CMK (cell line): ENCODE measurements around the gene ESPNL.
"Not testable (repeated sequence)": the region's sequence is repeated elsewhere in the genome, so short reads cannot be mapped to it uniquely, and the experiment has no call there.

Experiments
- DNase-seq: peaks from one replicate; pipeline ENCODE4 v3.0.0-alpha.2; 2010; ENCODE audit warnings: low read depth

The ESPNL gene

DNA sequence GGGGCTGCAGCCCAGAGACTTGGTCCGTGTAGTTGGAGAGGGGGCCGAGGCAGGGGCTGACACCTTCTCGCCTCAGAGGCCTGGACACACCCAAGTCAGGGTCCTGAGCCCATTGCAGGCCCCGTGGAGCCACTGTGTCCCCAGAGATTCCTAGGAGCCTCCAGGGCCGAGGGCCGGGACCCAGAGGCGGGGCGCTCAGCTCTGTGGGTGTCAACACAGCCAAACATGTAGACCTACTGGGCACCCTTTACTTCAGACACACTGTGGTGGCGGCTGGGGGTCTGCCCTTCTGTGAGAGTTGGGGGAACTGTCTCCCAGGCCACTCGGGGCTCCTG lies 459 bp upstream of the ESPNL start:
- no peak for DNase-seq

DNA sequence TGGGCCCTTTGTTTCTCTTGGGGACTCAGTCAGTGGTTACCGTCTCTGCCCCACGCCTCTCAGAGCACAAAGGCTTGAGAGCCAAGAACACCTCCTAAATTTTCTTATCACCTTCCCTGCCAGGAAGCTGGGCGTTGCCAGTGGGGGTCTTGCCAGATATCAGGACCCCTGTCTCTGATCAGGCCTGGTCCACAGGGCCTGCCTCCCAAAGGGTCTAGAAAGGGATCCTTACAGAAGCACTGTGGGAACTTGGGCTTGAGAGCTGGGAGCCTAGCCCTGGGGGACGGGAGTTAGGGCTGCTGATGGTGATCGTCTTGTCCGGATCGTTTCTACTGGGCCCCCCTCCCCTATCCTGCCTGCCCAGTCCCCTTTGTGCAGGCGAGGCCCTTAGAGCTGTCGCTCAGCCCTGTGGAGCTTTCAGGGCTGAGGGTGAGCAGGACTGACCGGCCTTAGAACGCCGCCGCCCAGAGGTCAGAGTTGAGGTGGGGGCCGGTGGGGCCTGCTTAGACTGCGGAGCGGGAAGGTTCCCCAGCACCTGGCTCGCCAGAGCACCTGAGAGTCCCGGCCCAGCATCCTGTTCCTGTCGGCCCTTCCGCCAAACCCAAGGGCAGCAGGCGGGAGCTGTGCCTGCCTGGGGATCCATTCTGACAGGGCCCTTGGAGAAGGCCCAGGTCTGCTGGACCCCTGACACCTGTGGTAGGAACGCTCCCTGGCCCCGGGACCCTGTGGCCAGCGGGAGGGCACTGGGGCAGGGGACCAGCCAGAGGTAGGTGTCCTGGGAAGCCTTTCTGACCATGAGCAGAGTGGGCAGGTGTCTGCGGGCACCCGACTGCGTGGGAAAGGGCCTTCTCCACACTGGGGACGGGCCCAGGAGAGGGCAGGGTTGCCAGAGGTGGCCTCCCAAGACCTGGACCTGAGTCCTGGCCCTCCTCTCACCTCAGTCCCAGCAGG lies 956 bp downstream of the ESPNL start:
- no peak for DNase-seq

DNA sequence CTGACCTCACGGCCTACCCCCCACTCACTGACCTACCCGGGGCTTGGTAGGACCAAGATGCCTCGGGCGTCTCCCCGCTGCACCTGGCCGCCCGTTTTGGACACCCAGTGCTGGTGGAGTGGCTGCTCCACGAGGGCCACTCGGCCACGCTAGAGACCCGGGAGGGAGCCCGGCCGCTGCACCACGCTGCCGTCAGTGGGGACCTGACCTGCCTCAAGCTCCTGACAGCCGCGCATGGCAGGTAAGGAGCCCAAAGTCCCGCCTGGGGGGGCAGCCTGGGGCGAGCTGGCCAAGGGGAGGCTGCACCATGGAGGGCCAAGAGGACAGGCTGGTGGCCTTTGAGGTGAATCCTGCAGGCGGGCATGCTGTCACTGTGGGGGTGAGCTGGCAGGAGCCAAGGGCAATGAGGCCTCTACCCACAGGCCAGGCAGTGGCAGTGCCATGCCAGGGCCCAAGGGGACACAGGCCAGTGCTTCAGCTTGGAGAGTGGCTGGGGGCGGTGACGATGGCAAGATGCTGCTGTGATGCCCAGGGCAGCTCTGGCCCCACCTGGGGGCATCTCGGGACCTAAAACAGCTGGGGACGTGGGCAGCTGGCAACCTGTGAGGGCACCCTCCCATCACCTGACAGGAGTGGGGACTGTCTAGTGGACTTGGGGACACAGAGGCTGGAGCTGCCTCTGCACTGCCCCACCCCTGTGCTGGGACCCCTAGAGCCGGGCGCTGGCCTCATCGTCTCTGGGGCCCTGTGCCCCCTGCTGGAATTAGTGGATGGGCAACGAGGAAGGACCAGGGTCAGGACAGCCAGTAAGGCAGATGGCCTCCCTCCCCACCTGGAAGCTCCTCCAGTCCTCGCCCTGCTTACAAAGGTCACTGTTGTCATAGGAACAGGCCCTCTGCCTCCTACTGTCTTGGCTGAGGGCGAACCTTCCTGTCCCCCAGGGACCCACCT lies 2.0 kb downstream of the ESPNL start:
- no peak for DNase-seq

DNA sequence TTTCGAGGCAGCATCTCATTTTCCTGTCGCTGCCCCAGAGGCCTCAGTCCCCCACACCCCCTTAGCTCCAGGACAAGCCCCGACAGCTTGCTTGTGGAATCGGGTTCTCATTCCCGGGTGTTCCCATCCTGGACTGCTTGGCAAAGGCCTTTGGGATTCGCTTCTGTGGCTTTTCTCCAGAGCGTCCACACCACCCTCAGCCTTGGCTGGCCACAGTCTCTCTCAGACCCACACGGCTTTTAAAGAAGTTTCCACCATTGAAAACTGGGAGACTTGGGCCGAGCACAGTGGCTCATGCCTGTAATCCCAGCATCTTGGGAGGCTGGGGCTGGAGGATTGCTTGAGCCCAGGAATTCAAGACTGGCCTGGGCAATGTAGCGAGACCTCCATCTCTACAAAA lies 2.7 kb downstream of the ESPNL start:
- no peak for DNase-seq

DNA sequence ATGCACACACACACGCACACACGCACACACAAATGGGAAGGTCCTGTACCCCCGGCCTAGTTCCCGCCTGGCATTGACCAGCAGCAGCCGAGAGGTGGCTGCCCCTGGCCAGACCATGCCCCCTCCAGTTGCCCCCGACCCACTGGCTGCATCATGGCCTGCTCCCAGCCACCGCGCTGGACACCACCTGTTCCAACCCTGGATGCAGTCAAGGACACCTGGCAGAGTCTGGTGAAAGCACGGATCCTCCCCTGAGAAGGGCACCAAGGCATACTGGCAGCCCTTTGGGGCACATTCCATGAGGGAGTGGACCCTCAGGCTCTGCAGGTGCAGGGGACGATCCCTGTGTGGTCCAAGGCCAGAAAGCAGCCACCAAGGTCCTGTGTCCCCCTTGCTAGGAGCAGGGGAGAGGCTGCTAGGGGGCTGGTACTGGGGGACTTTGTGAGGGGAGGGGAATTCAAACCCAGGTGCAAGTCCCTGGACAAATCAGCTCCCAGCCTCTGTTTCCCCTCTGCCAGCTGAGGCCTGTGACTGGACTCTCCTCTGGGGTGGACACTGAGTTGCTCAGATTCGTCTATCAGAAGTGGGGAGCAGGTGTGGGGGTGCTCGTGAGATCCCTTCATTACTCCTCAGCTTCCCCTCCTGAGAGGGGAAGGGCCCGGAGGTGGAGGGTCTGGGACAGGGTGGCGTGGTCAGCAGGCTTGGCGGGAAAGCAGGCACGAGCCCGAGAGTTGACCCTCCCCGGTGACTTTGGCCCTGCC lies 3.5 kb downstream of the ESPNL start:
- DNase-seq, result no peak

DNA sequence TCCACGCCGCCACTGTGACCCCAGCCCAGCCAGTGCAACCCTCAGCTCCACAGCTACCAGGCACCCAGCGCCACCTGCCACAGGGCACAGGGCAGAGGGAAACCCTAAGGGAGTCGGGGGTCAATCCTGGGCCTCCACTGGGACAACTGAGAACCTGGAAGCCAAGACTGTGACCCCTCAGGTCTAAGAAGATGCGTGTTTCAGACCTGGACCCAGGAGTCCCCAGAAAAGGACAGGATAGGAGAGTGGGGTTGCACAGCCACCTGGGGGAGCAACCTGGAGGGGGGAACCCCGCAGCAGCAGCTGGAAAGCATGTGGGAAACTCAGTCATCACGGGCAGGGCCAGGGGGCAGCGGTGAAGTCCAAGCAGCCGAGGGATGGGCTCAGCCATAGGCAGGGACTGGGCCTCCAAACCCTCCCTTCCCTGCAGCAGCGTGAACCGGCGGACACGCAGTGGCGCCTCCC lies 4.1 kb downstream of the ESPNL start:
- no peak for DNase-seq

DNA sequence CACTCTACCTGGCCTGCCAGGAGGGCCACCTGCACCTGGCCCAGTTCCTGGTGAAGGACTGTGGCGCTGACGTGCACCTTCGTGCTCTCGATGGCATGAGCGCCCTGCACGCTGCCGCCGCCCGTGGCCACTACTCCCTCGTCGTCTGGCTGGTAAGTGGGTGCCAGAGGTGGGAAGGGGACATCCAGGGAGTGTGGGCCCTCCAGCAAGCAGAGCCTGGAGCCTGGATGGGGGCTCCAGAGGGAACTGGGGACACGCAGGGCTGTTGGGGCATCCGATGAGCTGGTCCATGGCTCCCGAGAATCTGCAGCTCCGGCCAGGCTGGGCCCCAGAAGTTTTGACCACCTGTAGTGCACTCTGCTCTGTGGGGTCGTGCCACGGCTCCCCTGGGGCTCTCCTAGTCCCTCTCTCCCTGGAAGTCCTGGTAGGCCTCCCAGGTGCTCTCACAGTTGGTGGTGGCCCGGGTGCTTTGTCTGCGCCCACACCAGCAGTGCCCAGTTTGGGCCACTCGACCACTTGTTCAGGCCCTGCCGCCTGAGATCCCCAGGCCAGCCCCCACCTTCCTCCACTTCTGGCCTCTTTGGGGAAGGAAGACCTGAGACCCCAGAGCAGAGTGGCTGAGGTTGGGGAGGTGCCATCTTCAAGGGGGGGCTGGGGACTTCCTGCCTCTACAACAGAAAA lies 4.7 kb downstream of the ESPNL start:
- no peak for DNase-seq

DNA sequence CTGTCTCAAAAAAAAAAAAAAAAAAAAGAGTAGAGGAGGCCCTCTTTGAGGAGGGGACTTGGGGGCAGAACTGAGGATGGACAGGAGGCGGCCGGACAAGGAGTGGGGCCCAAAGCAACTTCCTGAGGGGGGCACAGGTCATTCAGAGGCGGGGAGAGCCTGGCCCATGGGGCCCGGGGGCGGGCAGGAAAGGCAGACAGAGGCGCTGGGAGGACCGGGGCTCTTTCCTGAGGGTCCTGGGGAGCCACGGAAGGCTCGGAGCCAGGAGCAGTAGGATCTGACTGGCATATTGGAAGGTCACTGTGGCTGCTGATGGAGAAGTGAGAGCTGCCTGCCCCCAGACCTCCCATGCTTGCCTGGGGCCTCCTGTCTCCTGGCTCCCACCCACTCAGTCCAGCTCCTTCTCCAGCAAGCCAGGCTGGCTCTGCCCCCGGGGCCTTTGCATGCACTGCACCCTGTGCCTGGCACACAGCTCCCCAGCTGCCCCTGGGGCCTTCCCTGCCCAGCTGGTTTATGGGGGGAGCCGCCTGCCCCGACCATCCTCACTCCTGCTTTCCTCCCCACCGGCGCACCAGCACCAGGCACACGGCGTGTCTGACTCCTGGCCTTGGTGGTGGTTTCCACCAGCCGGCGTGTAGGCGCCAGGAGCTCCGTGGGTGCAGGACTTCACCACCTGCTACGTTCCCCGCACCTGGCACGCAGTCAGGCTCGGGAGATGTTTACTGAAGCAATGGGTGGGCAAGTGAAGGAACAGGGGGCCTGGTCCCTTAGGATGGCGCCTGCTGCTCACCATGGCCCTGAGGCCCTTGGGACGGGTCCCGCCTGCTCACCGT lies 5.6 kb downstream of the ESPNL start:
- DNase-seq, result no peak

DNA sequence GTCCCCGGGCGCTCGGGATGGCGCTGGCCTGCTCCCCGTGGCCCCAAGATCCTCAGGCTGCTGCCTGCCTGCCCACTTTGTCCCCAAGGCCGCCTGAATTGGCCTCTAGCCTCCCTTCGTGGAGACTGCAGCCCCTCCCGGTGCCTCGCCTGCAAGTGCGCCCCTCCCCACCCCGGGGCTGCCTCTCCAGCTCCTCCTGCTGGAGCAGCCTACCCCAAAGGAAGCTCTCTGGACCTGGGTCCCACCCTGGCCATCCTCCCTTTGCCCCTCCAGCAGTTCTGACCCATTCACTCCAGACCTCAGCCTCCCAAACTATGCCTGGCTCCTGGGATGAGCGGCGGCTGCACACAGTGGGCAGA lies 6.2 kb downstream of the ESPNL start:
- no peak for DNase-seq

DNA sequence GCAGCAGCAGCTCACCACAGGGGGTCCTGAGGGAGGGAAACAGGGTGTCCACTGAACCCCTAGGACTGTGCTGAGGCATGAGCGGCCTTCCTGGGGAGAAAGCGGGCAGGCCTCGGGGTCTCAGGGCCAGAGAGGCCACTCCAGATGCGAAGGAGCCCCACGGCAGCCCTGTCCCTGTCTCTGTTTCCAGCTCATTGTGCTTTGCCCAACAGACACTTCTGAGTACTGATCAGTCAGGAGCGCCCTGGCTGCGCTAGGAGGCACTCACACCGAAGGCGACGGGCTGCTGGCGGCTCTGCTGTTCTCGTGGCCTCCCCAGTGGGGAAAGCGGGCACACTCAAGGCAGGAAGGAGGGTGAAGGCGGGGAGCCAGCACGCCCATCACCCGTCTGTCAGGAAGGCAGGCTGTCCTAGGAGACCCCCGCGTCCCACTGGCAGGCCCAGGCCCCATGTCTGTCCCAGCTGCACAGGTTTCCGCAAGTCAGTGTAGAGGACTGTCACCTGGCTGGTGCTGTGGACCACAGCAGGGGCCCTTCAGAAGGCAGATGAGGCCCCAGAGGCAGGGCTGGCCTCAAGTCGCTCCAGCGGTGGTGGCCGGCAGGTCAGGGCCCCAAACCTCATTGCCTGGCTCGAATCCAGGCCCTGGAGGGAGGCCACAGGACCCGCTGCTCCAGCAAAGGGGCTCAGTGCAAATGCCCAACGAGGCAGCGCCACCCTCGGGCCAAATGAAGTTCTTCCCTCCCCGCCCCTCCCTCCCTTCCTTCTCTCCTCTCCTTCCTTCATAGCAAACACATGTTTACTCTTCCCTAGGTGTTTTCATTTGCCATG lies 6.8 kb downstream of the ESPNL start:
- peak; percentile 54 for DNase-seq

DNA sequence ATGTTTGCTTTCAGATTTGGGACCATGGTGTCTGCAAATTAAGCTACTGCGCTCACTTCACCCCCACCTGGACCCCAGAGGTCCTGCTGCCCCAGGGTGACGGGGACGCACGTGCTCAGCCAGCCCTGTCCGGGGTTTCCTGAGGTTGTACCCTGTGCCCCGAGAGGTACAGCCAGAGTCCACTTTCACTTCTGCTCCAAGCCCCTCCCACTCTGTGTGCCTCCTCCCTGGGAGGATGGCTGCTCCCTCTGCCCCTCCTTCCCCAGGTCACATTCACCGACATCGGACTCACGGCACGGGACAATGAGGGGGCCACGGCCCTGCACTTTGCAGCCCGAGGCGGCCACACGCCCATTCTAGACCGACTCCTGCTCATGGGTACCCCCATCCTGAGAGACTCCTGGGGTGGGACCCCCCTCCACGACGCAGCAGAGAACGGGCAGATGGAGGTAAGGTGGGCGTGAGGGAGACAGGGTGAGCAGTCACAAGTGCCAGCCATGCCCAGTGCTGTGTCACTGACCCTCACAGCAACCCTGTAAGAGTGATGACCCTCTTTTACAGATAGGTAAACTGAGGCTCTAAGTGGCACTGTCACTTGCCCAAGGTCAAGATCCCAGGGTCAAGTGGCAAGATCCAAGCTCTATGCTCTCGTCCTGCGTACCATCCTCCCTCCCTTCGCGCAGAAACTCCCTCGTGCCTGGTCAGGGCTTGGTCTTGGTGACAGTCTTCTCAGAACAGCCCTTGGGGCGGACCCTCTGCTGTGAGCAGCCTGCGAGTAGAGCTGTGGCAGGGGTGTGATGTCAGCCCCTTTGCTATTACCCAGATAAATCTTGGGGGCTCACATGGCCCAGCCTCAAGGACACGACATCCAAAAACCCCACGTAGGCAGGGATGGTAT lies 7.6 kb downstream of the ESPNL start:
- DNase-seq, result no peak

DNA sequence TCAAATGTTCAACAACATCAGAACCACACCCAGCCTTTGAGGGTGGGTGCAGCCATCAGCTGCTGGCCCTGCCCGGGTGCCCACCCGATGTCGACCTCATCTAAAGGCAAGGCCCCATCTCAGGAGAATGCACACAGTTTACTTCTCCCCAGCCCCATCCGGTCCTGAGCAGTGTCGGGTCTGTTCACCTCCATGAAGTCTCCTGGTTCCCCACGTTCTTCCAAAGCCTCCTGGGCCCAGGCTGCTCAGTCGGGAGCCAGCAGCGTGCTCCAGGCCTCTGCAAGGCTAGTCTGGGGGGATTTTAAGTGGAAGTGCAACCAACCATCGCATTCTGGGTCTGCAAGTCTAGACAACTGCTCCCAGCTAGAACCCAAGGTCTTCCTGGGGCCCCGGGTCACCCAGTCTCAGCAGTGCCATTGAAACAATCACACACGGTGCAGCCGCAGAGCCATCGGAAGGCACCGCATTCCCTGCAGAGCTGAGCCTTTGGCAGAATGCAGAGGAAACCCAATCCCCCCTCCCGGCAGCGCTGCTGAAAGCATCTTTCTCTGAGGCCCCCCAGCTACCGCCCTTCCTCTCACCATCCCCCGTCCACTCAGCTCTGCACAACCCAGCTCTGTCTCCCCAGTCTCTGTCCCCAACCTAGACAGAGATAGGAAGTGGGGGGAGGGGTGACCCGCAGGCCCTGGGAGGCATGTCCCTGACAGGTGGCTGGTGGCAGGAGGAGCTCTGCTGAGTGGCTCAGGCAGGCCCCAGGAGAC lies 8.5 kb downstream of the ESPNL start:
- DNase-seq, result no peak

DNA sequence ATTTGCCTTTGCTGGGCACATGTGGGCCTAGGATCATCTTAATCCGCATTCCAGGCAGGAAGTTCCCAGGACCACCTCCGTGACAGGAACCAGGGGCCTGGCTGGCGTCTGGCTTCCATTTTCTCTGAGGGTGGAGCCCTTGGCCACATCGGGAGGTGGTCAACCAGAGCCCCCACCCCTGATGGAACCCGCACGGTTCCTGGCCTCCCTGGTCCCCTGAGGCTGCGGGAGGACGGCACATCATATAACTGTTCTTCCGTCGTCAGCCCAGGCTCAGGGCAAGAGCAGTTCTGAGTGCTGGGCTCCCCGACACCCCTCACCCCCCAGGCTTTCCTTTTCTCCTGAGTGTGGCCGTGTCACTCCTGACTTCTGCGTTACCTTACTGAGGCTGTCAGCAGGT lies 13.5 kb downstream of the ESPNL start:
- no peak for DNase-seq

DNA sequence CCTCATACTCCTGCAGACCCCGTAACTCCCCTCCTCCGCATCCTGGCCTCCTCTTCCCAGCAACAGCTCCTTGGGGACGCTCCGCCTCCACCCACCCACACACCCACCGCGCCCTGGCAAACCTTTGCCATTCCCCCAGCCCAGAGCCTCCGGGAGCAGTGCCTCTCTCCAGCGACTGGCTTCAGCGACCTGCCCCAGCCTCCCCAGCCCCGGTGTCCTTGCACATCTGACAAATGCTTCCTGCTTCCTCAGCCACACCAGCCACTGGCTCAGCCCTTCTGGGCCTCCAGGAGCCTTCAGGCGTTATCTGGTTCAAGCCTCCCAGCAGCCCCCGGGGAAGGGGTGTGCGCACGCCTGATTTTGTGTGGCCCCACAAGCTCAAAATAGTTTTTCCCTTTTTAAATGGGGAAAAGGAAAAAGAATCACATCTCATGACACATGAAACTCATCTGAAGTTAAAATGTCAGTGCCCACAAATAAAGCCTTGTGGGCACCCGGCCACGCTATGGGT lies 14.2 kb downstream of the ESPNL start:
- no peak for DNase-seq

DNA sequence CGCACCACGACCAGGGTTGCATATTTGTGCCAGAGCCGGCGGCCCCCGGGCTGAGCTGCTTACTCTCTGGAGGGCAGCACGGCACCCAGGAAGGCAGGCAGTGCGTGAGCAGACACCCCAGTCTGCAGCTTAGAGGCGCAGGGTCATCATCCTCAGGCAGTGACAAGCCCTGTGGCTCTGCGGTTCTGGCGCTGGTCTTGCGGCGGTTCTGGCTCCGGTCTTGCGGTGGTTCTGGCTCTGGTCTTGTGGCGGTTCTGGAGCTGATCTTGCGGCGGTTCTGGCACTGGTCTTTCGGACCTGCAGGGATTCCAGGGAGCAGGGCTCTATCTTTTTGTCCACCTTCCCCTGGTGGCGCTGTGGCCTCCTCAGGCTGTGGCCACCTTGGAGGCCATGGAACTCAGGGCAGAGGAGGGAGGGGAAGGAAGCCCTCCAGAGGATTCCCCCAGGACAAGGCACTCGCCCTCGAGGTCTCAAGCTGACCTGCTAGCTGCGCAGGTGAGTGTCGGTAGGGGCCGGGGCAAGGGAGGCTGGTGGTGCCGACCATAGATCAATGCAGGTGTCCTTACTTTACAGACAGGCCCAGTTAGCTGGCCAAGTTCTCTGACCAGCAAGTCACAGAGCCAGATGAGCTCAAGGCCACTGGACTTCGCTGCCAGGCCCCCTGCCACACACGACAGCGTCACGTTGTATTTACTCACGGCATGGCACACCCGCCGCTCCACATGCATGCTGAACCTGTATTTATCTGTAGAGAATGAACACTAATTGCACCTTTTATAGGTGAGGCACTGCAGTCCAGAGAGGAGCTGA lies 14.9 kb downstream of the ESPNL start:
- no peak for DNase-seq

DNA sequence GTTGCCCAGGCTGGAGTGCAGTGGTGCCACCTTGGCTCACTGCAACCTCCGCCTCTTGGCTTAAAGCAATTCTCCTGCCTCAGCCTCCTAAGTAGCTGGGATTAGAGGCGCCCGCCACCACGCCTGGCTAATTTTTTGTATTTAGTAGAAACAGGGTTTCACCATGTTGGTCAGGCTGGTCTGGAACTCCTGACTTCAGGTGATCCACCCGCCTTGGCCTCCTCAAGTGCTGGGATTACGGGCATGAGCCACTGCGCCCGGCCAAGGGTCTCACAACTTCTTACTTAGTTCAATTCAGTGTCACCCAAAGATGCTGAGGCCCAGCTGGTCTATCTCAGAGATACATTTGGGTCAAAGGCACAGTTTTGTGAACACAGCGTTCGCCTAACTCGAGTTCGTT lies 15.6 kb downstream of the ESPNL start:
- DNase-seq, result not testable (repeated sequence)
